Measurements from ENCODE around the gene RELB.

The RELB gene

DNA sequence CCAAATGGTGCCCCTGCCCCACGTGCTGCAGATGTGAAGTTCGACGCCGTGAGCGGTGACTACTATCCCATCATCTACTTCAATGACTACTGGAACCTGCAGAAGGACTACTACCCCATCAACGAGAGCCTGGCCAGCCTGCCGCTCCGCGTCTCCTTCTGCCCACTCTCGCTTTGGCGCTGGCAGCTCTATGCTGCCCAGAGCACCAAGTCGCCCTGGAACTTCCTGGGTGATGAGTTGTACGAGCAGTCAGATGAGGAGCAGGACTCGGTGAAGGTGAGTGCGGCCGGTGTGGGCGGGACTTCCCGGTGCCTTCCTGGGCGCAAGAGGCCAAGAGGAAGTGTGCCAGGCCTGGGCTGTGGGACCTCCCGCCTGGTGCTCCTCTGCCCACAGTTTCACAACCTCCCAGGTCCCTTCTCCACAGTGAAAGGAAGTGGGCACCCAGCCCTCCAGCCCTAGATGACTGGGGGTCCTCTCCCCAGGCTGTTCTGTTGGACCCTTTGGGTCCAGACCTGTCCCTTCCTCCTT lies 14.1 kb upstream of the RELB start:
- TF ChIP-seq, protein P1, sequence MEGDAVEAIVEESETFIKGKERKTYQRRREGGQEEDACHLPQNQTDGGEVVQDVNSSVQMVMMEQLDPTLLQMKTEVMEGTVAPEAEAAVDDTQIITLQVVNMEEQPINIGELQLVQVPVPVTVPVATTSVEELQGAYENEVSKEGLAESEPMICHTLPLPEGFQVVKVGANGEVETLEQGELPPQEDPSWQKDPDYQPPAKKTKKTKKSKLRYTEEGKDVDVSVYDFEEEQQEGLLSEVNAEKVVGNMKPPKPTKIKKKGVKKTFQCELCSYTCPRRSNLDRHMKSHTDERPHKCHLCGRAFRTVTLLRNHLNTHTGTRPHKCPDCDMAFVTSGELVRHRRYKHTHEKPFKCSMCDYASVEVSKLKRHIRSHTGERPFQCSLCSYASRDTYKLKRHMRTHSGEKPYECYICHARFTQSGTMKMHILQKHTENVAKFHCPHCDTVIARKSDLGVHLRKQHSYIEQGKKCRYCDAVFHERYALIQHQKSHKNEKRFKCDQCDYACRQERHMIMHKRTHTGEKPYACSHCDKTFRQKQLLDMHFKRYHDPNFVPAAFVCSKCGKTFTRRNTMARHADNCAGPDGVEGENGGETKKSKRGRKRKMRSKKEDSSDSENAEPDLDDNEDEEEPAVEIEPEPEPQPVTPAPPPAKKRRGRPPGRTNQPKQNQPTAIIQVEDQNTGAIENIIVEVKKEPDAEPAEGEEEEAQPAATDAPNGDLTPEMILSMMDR (IDR thresholded peaks at IDR 0.05; ENCODE audit: borderline replicate concordance, insufficient read depth, low read depth, low read length), result no peak
- H3K4me3 ChIP-seq (ENCODE audit: low read depth, low read length), result no peak overlapping the region

GRCh38 chr19:44988273-44988672 lies 13.0 kb upstream of the RELB start:
- H3K4me3 ChIP-seq (ENCODE audit: low read depth, low read length), result no peak overlapping the region
- TF ChIP-seq, protein P1 (IDR thresholded peaks at IDR 0.05; ENCODE audit: borderline replicate concordance, insufficient read depth, low read depth, low read length), result no peak

GRCh38 chr19:44988896-44989556 lies 12.2 kb upstream of the RELB start:
- no peak overlapping the region for H3K4me3 ChIP-seq (ENCODE audit: low read depth, low read length)
- TF ChIP-seq, protein P1 (IDR thresholded peaks at IDR 0.05; ENCODE audit: borderline replicate concordance, insufficient read depth, low read depth, low read length), result peak; percentile 85

GRCh38 chr19:44990459-44990858 lies 10.8 kb upstream of the RELB start:
- H3K4me3 ChIP-seq (ENCODE audit: low read depth, low read length), result no peak overlapping the region
- TF ChIP-seq, protein P1 (IDR thresholded peaks at IDR 0.05; ENCODE audit: borderline replicate concordance, insufficient read depth, low read depth, low read length), result no peak

- TF ChIP-seq, protein P1 (IDR thresholded peaks at IDR 0.05; ENCODE audit: borderline replicate concordance, insufficient read depth, low read depth, low read length), result no peak
These were observed 10.3 kb upstream of the RELB start for GRCh38 chr19:44990966-44991365.

DNA sequence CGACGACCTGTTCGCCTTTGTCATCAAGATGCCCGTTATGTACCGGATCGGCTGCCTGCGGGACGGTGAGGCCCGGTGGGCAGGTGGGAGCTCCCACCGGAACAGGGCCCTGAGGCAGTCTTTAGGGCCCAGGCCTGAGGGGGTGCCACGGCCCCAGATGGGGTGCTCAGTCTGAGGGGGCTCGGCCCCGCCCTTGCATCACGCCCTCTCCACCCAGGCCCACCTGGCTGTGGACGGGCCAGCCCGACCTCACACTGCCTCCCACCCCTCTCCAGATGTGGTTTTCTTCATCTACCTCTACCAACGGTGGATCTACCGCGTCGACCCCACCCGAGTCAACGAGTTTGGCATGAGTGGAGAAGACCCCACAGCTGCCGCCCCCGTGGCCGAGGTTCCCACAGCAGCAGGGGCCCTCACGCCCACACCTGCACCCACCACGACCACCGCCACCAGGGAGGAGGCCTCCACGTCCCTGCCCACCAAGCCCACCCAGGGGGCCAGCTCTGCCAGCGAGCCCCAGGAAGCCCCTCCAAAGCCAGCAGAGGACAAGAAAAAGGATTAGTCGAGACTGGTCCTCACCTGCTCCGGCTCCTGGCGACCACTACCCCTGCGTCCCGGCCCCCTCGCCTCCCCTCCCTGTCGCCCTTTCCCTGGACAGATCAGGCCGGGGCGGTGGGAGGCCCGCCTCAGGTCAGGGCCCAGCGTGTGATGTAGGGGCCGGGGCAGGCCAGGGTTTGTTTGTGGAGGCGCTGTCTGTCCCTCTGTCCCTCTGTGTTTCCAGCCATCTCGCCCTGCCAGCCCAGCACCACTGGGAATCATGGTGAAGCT lies 8.7 kb upstream of the RELB start:
- TF ChIP-seq, protein P1 (IDR thresholded peaks at IDR 0.05; ENCODE audit: borderline replicate concordance, insufficient read depth, low read depth, low read length), result no peak
- no peak overlapping the region for H3K4me3 ChIP-seq (ENCODE audit: low read depth, low read length)

More at GRCh38 chr19:44990966-44991365, 10.3 kb upstream of the RELB start:
- H3K4me3 ChIP-seq (ENCODE audit: low read depth, low read length), result no peak overlapping the region

All from GM12875 (cell line).